Forelimb muscle (tissue), 1 donor: ENCODE data around the gene SFXN5. TPM values are rescaled to one million over a fixed set of nuclear protein-coding genes. Genes with fewer than 3 reads are reported as not detected.

Experiments used
- DNase-seq: peaks from one replicate; pipeline ENCODE4 v3.0.0-alpha.2; 2013; ENCODE audit warnings: low read depth
- polyA plus RNA-seq: library from polyadenylated mRNA; unstranded; fragments of 120-200 nt; gene quantifications from one replicate; pipeline ENCODE4 v1.2.1, GENCODE V29; 2013; ENCODE audit not compliant: insufficient read length

SFXN5 gene
- polyA plus RNA-seq, 1 donor = 6.8 TPM

- no peak for DNase-seq
Observed at GRCh38 chr2:72994282-72994990, 77.1 kb downstream of the SFXN5 start.

- DNase-seq = no peak
Observed at GRCh38 chr2:72993933-72994280, 77.6 kb downstream of the SFXN5 start.

GRCh38 chr2:72993147-72993932, 78.2 kb downstream of the SFXN5 start:
- DNase-seq = no peak

- no peak for DNase-seq
Observed at GRCh38 chr2:72992734-72993102, 78.8 kb downstream of the SFXN5 start.

GRCh38 chr2:72991980-72992733, 79.4 kb downstream of the SFXN5 start:
- no peak for DNase-seq

GRCh38 chr2:72991439-72991725, 80.1 kb downstream of the SFXN5 start:
- no peak for DNase-seq

GRCh38 chr2:72990695-72991438, 80.6 kb downstream of the SFXN5 start:
- no peak for DNase-seq

GRCh38 chr2:72989770-72990556, 81.5 kb downstream of the SFXN5 start:
- DNase-seq = no peak

- DNase-seq = no peak
Observed at GRCh38 chr2:72988726-72989273, 82.7 kb downstream of the SFXN5 start.

GRCh38 chr2:72988041-72988440, 83.5 kb downstream of the SFXN5 start:
- DNase-seq = no peak

GRCh38 chr2:72985891-72986683, 85.4 kb downstream of the SFXN5 start:
- no peak for DNase-seq

- DNase-seq = no peak
Observed at GRCh38 chr2:72985136-72985535, 86.4 kb downstream of the SFXN5 start.

GRCh38 chr2:72984172-72984671, 87.3 kb downstream of the SFXN5 start:
- no peak for DNase-seq

- DNase-seq = no peak
Observed at GRCh38 chr2:72983500-72984161, 87.9 kb downstream of the SFXN5 start.

- DNase-seq = no peak
Observed at GRCh38 chr2:72982781-72983499, 88.6 kb downstream of the SFXN5 start.

- no peak for DNase-seq
Observed at GRCh38 chr2:72982219-72982618, 89.3 kb downstream of the SFXN5 start.

- no peak for DNase-seq
Observed at GRCh38 chr2:72981536-72981935, 90.0 kb downstream of the SFXN5 start.

- DNase-seq = no peak
Observed at GRCh38 chr2:72980535-72981217, 90.8 kb downstream of the SFXN5 start.
